H1 (cell line): ENCODE results near the gene PKP1. TPM values are rescaled to one million over a fixed set of nuclear protein-coding genes. Genes with fewer than 3 reads are reported as not detected.

ENCODE experiments used
- CTCF ChIA-PET: fragments of 300-600 bp; sonication (Branson Sonifier 250); formaldehyde crosslinking; loops from one replicate; lab custom pipeline; 2021; ENCODE audit not compliant: partially characterized antibody; lab: Charles Lee
- POLR2A ChIA-PET: fragments of 300-600 bp; sonication (Branson Sonifier 250); formaldehyde crosslinking; loops from one replicate; lab custom pipeline; 2021; ENCODE audit warnings: inconsistent platforms; ENCODE audit not compliant: partially characterized antibody; lab: Charles Lee
- DNase-seq, 2 experiments: peaks; one replicate each; pipeline versions ENCODE4 v3.0.0 to v3.0.0-alpha.2; 2010 to 2022; ENCODE audit warnings: low spot score in 2 of 2, low read depth in 1 of 2, mixed read lengths in 1 of 2
- FAIRE-seq: peaks from 2 replicates; lab custom pipeline; 2011; peaks lifted over from hg19 to GRCh38; lab: Jason Lieb, UNC
- H2AFZ ChIP-seq: 2 replicates; pipeline ENCODE4 v1.8.1; 2012; ENCODE audit warnings: low read length, inconsistent platforms
- H2AK5ac ChIP-seq: 2 replicates; pipeline ENCODE4 v1.6.1; 2013; ENCODE audit warnings: low read depth, low read length
- H2BK120ac ChIP-seq: replicated peaks from 2 replicates; pipeline ENCODE3; 2013; ENCODE audit warnings: low read depth, low read length, inconsistent platforms
- H2BK12ac ChIP-seq: 2 replicates; pipeline ENCODE4 v1.6.1; 2013; ENCODE audit warnings: low read depth, low read length
- H2BK15ac ChIP-seq: 2 replicates; pipeline ENCODE4 v1.6.1; 2013; ENCODE audit warnings: low read length
- H2BK20ac ChIP-seq: 2 replicates; pipeline ENCODE4 v1.6.1; 2013; ENCODE audit warnings: low read length
- H2BK5ac ChIP-seq: 2 replicates; pipeline ENCODE4 v1.6.1; 2013; ENCODE audit warnings: low read depth, low read length
- H3K14ac ChIP-seq: 2 replicates; pipeline ENCODE4 v1.6.1; 2013; ENCODE audit warnings: inconsistent platforms; ENCODE audit not compliant: insufficient read length
- H3K18ac ChIP-seq: 2 replicates; pipeline ENCODE4 v1.6.1; 2013; ENCODE audit warnings: low read length; ENCODE audit errors: extremely low read depth
- H3K23ac ChIP-seq: 2 replicates; pipeline ENCODE4 v1.6.1; 2013; ENCODE audit warnings: inconsistent platforms; ENCODE audit not compliant: insufficient read length
- H3K23me2 ChIP-seq: 2 replicates; pipeline ENCODE4 v1.6.1; 2013; ENCODE audit warnings: low read depth, low read length
- H3K27ac ChIP-seq: 2 replicates; pipeline ENCODE4 v1.6.1; 2011; ENCODE audit warnings: low read depth, low read length, inconsistent platforms
- H3K27me3 ChIP-seq, 4 experiments: replicated peaks in 1 of 4; 1 replicate in 1 of 4; 2 replicates in 3 of 4; pipeline versions ENCODE4 v1.6.1 to v1.8.1; 2011 to 2013; ENCODE audit warnings: low read length in 3 of 4, mild to moderate bottlenecking in 3 of 4, inconsistent platforms in 2 of 4, mixed read lengths in 2 of 4, moderate library complexity in 1 of 4; ENCODE audit not compliant: control insufficient read depth in 3 of 4, insufficient read depth in 3 of 4; ENCODE audit errors: extremely low read depth in 1 of 4
- H3K36me3 ChIP-seq, 4 experiments: 2 replicates each; pipeline versions ENCODE4 v1.6.1 to v1.8.1; 2011 to 2013; ENCODE audit warnings: mild to moderate bottlenecking in 4 of 4, low read length in 3 of 4, moderate library complexity in 2 of 4, control low read depth in 1 of 4, inconsistent platforms in 1 of 4; ENCODE audit not compliant: insufficient read depth in 4 of 4, control insufficient read depth in 2 of 4
- H3K4ac ChIP-seq: replicated peaks from 2 replicates; pipeline ENCODE3; 2013; ENCODE audit warnings: low read length, low read depth, mixed read lengths, inconsistent platforms; ENCODE audit not compliant: insufficient read length
- H3K4me1 ChIP-seq, 4 experiments: replicated peaks in 1 of 4; 1 replicate in 1 of 4; 2 replicates in 3 of 4; pipeline versions ENCODE4 v1.6.1 to v1.8.1; 2011 to 2013; ENCODE audit warnings: low read length in 3 of 4, inconsistent platforms in 2 of 4, mixed read lengths in 1 of 4; ENCODE audit not compliant: insufficient read depth in 4 of 4, control insufficient read depth in 3 of 4
- H3K4me2 ChIP-seq, 2 experiments: 2 replicates each; pipeline versions ENCODE4 v1.6.1 to v1.8.1; 2011 to 2013; ENCODE audit warnings: low read depth in 2 of 2, low read length in 2 of 2, control low read depth in 1 of 2, inconsistent platforms in 1 of 2, mild to moderate bottlenecking in 1 of 2; ENCODE audit not compliant: insufficient read depth in 1 of 2
- H3K4me3 ChIP-seq, 4 experiments: fragments of 200-600, 300-600 bp in 1 of 4; sonication (generic), shearing (Covaris generic), sonication (Bioruptor Twin) in 1 of 4; 2 replicates each; pipeline versions ENCODE4 v1.5.1 to v1.8.1; 2011 to 2016; ENCODE audit warnings: low read length in 4 of 4, low read depth in 3 of 4, control low read depth in 2 of 4, inconsistent platforms in 2 of 4, mild to moderate bottlenecking in 2 of 4, mixed read lengths in 1 of 4, moderate library complexity in 1 of 4; ENCODE audit not compliant: insufficient read depth in 2 of 4; ENCODE audit errors: extremely low read depth in 1 of 4
- H3K56ac ChIP-seq: replicated peaks from 2 replicates; pipeline ENCODE3; 2013; ENCODE audit warnings: low read depth, mild to moderate bottlenecking, mixed read lengths, low read length, inconsistent platforms; ENCODE audit not compliant: insufficient read length
- H3K79me1 ChIP-seq: 2 replicates; pipeline ENCODE4 v1.6.1; 2013; ENCODE audit warnings: low read depth, low read length, control low read depth
- H3K79me2 ChIP-seq, 2 experiments: 2 replicates each; pipeline versions ENCODE4 v1.6.1 to v1.8.1; 2012 to 2013; ENCODE audit warnings: low read length in 2 of 2, mild to moderate bottlenecking in 2 of 2, inconsistent platforms in 1 of 2; ENCODE audit not compliant: insufficient read depth in 2 of 2, control insufficient read depth in 1 of 2
- H3K9ac ChIP-seq, 4 experiments: replicated peaks in 1 of 4; 1 replicate in 1 of 4; 2 replicates in 3 of 4; pipeline versions ENCODE4 v1.6.1 to v1.8.1; 2011 to 2013; ENCODE audit warnings: low read depth in 3 of 4, low read length in 3 of 4, control low read depth in 2 of 4, mild to moderate bottlenecking in 2 of 4, moderate library complexity in 2 of 4, inconsistent platforms in 1 of 4; ENCODE audit errors: extremely low read depth in 1 of 4
- H3K9me3 ChIP-seq, 2 experiments: 2 replicates each; pipeline versions ENCODE4 v1.6.1 to v1.8.1; 2012 to 2013; ENCODE audit warnings: mild to moderate bottlenecking in 2 of 2, moderate library complexity in 2 of 2, control low read depth in 1 of 2, inconsistent platforms in 1 of 2, low read depth in 1 of 2, low read length in 1 of 2, mixed read lengths in 1 of 2; ENCODE audit not compliant: insufficient read depth in 2 of 2
- H4K20me1 ChIP-seq, 2 experiments: replicated peaks in 1 of 2; 2 replicates each; pipeline versions ENCODE3 to v1.8.1; 2011 to 2013; ENCODE audit warnings: inconsistent platforms in 2 of 2, low read length in 2 of 2, mild to moderate bottlenecking in 1 of 2; ENCODE audit not compliant: insufficient read depth in 2 of 2, control insufficient read depth in 1 of 2
- H4K5ac ChIP-seq: 2 replicates; pipeline ENCODE4 v1.6.1; 2013; ENCODE audit warnings: low read length, low read depth, mixed read lengths, inconsistent platforms; ENCODE audit not compliant: insufficient read length
- H4K8ac ChIP-seq: 2 replicates; pipeline ENCODE4 v1.8.0; 2013; ENCODE audit warnings: mild to moderate bottlenecking, moderate library complexity, low read length, inconsistent platforms; ENCODE audit not compliant: insufficient read depth; ENCODE audit errors: extremely low read depth
- H4K91ac ChIP-seq: replicated peaks from 2 replicates; pipeline ENCODE3; 2013; ENCODE audit warnings: low read length, mixed read lengths, inconsistent platforms; ENCODE audit not compliant: insufficient read length
- CBX8 ChIP-seq: fragments of 300-800, 300-1000 bp; sonication (generic); IDR thresholded peaks from 2 replicates; pipeline ENCODE4 v1.7.1; 2016; ENCODE audit warnings: low read depth, low read length, borderline replicate concordance
- CREB1 ChIP-seq: IDR thresholded peaks from 2 replicates; pipeline ENCODE4 v1.6.1; 2012; ENCODE audit warnings: inconsistent platforms
- HDAC6 ChIP-seq: IDR thresholded peaks from one replicate; pipeline ENCODE4 v1.7.1; 2012; ENCODE audit warnings: low read depth, mild to moderate bottlenecking, inconsistent platforms, low read length, moderate library complexity
- JUND ChIP-seq: IDR thresholded peaks from 2 replicates; pipeline ENCODE4 v1.6.1; 2011; ENCODE audit warnings: mild to moderate bottlenecking, improper control_type of control experiment, low read length
- KDM4A ChIP-seq: IDR thresholded peaks from one replicate; pipeline ENCODE4 v1.7.1; 2012; ENCODE audit warnings: low read depth, mild to moderate bottlenecking, moderate library complexity, low read length, inconsistent platforms; ENCODE audit not compliant: severe bottlenecking
- RNF2 ChIP-seq: fragments of 200-900, 300-1000 bp; sonication (generic); IDR thresholded peaks from 2 replicates; pipeline ENCODE4 v1.7.1; 2016; ENCODE audit warnings: borderline replicate concordance, low read depth, mild to moderate bottlenecking, antibody characterized with exemption, low read length; ENCODE audit not compliant: poor library complexity, severe bottlenecking; ENCODE audit errors: missing control alignments
- TAF7 ChIP-seq: optimal IDR thresholded peaks from 2 replicates; pipeline ENCODE3; 2011; ENCODE audit warnings: low read depth, mild to moderate bottlenecking, inconsistent platforms, low read length, moderate library complexity, borderline replicate concordance
- ZNF274 ChIP-seq: IDR thresholded peaks from 2 replicates; pipeline ENCODE4 v1.7.0; 2012; ENCODE audit warnings: low read length, borderline replicate concordance; ENCODE audit errors: extremely low read depth
- WGBS, 2 experiments: shearing (Covaris generic) in 1 of 2; methylation state at CpG; one replicate each; pipeline versions ENCODE4 v1.1.6 to v1.1.7; 2013 to 2015; ENCODE audit warnings: low lambda C conversion rate in 2 of 2, mixed read lengths in 2 of 2, inconsistent platforms in 1 of 2, low coverage in 1 of 2, missing lambda C conversion rate in 1 of 2; ENCODE audit not compliant: insufficient replicate concordance in 2 of 2, insufficient coverage in 1 of 2, insufficient read length in 1 of 2; ENCODE audit errors: extremely low coverage in 1 of 2, missing lambda C conversion rate in 1 of 2; 5-methylcytosine and 5-hydroxymethylcytosine counted together
- polyA plus RNA-seq, 7 experiments: library from polyadenylated mRNA; depleted of rRNA in 3 of 7; stranded (reverse) in 5 of 7; unstranded in 2 of 7; fragments of >200 nt in 5 of 7; fragments of 200-250 nt in 2 of 7; gene quantifications; 1 replicate in 5 of 7; 2 replicates in 1 of 7; 4 replicates in 1 of 7; pipeline versions ENCODE4 v1.2.1 to v1.2.3, GENCODE V29; 2011 to 2013; ENCODE audit warnings: missing spikeins in 2 of 7, mixed read lengths in 2 of 7
- total RNA-seq: library from RNA; stranded (reverse); fragmentation: NEBNext Ultra II Directional; extraction: Animal tissue kit (Norgen Biotek cat#: 25700); gene quantifications from 2 replicates; pipeline ENCODE4 v1.2.1, GENCODE V29; 2021
- TF ChIP-seq, protein P1 (sequence below), 3 experiments: IDR thresholded peaks; 1 replicate in 2 of 3; 2 replicates in 1 of 3; pipeline versions ENCODE4 v1.5.1 to v1.6.1; 2011; ENCODE audit warnings: low read length in 3 of 3, mild to moderate bottlenecking in 3 of 3, inconsistent platforms in 2 of 3, low read depth in 1 of 3, moderate library complexity in 1 of 3; ENCODE audit not compliant: insufficient read depth in 1 of 3; ENCODE audit errors: control extremely low read depth in 1 of 3

The PKP1 gene
- total and polyA plus RNA-seq, 2 of the 8 experiments (the other 6 are each of a cell fraction or from before 2014, with no cell fraction given): 0.21 to 0.95 TPM

- Histone ChIP-seq H4K20me1 (no peaks in the 10 kb centered on the region), H3K18ac (no peak overlapping the region), H2AK5ac (no peak overlapping the region), H3K36me3 (no peaks in the 10 kb centered on the region), H3K9me3 (no peaks in the 10 kb centered on the region), H3K23me2 (no peaks in the 10 kb centered on the region), H2BK12ac (no peak overlapping the region), H2BK120ac (no peak overlapping the region), H2BK5ac (no peak overlapping the region), H2BK15ac (no peak overlapping the region; the same call in 1 of the 2 replicates), H3K14ac (no peak overlapping the region), H4K5ac (no peak overlapping the region), H3K56ac (no peak overlapping the region), H3K79me1 (no peaks in the 10 kb centered on the region), H3K4me2 (no peak overlapping the region), H2BK20ac (no peak overlapping the region), H3K4me1 (peaks cover 0 to 4% (median 2%) of the 10 kb centered on the region in 4 experiments; a peak in 5 of 7 replicates), H3K23ac (no peak overlapping the region), H3K27ac (no peak overlapping the region), H4K8ac (no peak overlapping the region), H3K9ac (no peak overlapping the region), H3K79me2 (no peaks in the 10 kb centered on the region), H3K4ac (no peak overlapping the region), H3K4me3 (no peak overlapping the region), H3K27me3 (no peaks in the 10 kb centered on the region), H4K91ac (no peak overlapping the region), H2AFZ (no peak overlapping the region)
- POLR2A ChIA-PET: interaction anchor here (1.0 to 1.8 kb wide), 3 partner anchors 16 to 66 kb away, joined by 3 to 5 read pairs (median 3); no protein-coding TSS in a partner anchor
- CTCF ChIA-PET: interaction anchor here (0.6 to 14.7 kb wide), 16 partner anchors 8 to 102 kb away, joined by 3 to 275 read pairs (median 6); partner anchors contain the start of gene TNNI1
- DNase-seq (no peak), FAIRE-seq (no peak)
- WGBS, 2 experiments: 78% methylated on average over 4 of the region's 4 CpGs; no CpG with 5 or more reads in 1 of the 2 experiments
- TF ChIP-seq HDAC6: no peak
- no peak for TF ChIP-seq CBX8
- TF ChIP-seq, protein P1, sequence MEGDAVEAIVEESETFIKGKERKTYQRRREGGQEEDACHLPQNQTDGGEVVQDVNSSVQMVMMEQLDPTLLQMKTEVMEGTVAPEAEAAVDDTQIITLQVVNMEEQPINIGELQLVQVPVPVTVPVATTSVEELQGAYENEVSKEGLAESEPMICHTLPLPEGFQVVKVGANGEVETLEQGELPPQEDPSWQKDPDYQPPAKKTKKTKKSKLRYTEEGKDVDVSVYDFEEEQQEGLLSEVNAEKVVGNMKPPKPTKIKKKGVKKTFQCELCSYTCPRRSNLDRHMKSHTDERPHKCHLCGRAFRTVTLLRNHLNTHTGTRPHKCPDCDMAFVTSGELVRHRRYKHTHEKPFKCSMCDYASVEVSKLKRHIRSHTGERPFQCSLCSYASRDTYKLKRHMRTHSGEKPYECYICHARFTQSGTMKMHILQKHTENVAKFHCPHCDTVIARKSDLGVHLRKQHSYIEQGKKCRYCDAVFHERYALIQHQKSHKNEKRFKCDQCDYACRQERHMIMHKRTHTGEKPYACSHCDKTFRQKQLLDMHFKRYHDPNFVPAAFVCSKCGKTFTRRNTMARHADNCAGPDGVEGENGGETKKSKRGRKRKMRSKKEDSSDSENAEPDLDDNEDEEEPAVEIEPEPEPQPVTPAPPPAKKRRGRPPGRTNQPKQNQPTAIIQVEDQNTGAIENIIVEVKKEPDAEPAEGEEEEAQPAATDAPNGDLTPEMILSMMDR (IDR thresholded peaks at IDR 0.05; ENCODE audit: control extremely low read depth in 1 of 3, insufficient read depth in 1 of 3, low read depth in 1 of 3, low read length in 3 of 3): no peak
- no peak for TF ChIP-seq JUND
- no peak for TF ChIP-seq TAF7
- no peak for TF ChIP-seq CREB1
- no peak for TF ChIP-seq RNF2
- TF ChIP-seq ZNF274: no peak
- TF ChIP-seq KDM4A: no peak
Measured at GRCh38 chr1:201354901-201355295, 71.6 kb downstream of the PKP1 start.
